ENCODE results near the gene KLHDC8A.

DNA sequence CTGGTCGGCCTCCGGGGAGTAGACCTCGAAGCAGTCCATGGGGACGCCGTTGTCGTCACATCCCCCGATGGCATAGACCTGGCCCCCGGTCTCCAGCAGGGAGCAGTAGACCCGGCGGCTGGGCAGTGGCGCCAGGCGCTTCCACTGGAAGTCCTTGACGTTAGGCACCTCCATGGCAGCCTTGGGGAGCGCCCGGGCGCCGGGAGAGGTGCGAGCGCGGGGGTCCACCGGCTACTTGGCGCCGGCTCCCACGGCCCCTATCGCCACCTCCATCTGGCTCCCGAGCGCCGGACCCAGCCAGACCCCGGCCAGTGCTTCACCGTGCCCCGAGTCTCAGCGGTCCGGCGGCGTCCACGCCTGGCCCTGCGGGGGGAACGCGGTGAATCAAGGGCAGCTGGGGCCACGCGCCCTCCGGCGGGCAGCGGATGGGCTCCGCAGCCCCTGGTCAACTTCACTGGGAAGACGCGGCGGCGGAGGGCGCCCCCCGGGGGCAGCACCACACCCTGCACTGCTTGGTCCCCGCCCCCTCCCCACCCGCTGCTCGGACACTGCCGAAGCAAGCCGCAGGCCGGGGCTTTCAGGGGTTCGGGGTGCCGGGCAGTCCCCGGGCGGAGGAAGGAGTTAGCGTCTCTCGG is 13.2 kb downstream of the KLHDC8A start:
- no peak for TF ChIP-seq CTCF (IDR thresholded peaks at IDR 0.05)
- TF ChIP-seq POLR2AphosphoS5 (IDR thresholded peaks at IDR 0.05): no peak
